HL-60 (cell line): Measurements from ENCODE around the gene OTUD7B.
"Not testable (repeated sequence)": the region's sequence is repeated elsewhere in the genome, so short reads cannot be mapped to it uniquely, and the experiment has no call there.

Experiments used
- CTCF ChIP-seq: IDR thresholded peaks from one replicate; pipeline ENCODE4 v1.5.1; 2011; ENCODE audit warnings: low read length, control low read depth, inconsistent platforms; ENCODE audit not compliant: insufficient read depth
- GABPA ChIP-seq: IDR thresholded peaks from 2 replicates; pipeline ENCODE4 v1.6.1; 2012; ENCODE audit warnings: low read depth
- POLR2AphosphoS5 ChIP-seq: IDR thresholded peaks from 2 replicates; pipeline ENCODE4 v1.6.1; 2012; ENCODE audit warnings: low read depth
- REST ChIP-seq: IDR thresholded peaks from 2 replicates; pipeline ENCODE4 v1.6.1; 2012; ENCODE audit warnings: low read depth; ENCODE audit not compliant: insufficient replicate concordance
- SPI1 ChIP-seq: IDR thresholded peaks from 2 replicates; pipeline ENCODE4 v1.6.1; 2012; ENCODE audit warnings: low read depth, mild to moderate bottlenecking, borderline replicate concordance

- not testable (repeated sequence) for TF ChIP-seq CTCF, REST, POLR2AphosphoS5, GABPA
- TF ChIP-seq SPI1, result peak; percentile 64
Measured at GRCh38 chr1:150051905-150052412, 41.4 kb upstream of the OTUD7B start.
